ENCODE results near the gene RAI2.
"Not testable (repeated sequence)": the region's sequence is repeated elsewhere in the genome, so short reads cannot be mapped to it uniquely, and the experiment has no call there.

The RAI2 gene

DNA sequence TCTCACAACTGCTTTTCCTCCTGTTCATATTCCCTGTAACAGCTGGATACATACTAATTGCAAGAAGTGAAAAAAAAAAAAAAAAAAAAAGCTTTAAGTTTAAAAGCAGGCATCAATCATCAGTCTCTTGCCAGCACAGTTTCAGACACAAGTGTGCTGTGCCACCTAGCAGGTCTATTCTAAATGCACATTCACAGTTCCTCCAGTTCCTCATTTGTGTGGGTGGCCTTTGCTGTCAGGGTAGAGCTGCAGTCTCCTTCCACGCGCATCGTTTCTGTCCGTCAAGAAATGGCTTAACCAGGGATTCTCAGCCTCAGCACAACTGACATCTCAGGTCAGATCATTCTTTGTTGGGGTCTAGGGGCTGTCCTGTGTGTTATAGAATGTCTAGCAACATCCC, 62.2 kb downstream of the RAI2 start:
- no peak for DNase-seq (ENCODE audit: low read depth)
- no peak overlapping the region for H3K4me3 ChIP-seq (replicated peaks; ENCODE audit: low read depth, low read length)
- TF ChIP-seq, protein P1, sequence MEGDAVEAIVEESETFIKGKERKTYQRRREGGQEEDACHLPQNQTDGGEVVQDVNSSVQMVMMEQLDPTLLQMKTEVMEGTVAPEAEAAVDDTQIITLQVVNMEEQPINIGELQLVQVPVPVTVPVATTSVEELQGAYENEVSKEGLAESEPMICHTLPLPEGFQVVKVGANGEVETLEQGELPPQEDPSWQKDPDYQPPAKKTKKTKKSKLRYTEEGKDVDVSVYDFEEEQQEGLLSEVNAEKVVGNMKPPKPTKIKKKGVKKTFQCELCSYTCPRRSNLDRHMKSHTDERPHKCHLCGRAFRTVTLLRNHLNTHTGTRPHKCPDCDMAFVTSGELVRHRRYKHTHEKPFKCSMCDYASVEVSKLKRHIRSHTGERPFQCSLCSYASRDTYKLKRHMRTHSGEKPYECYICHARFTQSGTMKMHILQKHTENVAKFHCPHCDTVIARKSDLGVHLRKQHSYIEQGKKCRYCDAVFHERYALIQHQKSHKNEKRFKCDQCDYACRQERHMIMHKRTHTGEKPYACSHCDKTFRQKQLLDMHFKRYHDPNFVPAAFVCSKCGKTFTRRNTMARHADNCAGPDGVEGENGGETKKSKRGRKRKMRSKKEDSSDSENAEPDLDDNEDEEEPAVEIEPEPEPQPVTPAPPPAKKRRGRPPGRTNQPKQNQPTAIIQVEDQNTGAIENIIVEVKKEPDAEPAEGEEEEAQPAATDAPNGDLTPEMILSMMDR (IDR thresholded peaks at IDR 0.05; ENCODE audit: low read length, missing control alignments) = no peak

- no peak overlapping the region for H3K4me3 ChIP-seq (replicated peaks; ENCODE audit: low read depth, low read length)
- DNase-seq (ENCODE audit: low read depth) = no peak
- TF ChIP-seq, protein P1 (IDR thresholded peaks at IDR 0.05; ENCODE audit: low read length, missing control alignments) = no peak
These were observed 68.3 kb downstream of the RAI2 start for GRCh38 chrX:17792826-17793225.

DNA sequence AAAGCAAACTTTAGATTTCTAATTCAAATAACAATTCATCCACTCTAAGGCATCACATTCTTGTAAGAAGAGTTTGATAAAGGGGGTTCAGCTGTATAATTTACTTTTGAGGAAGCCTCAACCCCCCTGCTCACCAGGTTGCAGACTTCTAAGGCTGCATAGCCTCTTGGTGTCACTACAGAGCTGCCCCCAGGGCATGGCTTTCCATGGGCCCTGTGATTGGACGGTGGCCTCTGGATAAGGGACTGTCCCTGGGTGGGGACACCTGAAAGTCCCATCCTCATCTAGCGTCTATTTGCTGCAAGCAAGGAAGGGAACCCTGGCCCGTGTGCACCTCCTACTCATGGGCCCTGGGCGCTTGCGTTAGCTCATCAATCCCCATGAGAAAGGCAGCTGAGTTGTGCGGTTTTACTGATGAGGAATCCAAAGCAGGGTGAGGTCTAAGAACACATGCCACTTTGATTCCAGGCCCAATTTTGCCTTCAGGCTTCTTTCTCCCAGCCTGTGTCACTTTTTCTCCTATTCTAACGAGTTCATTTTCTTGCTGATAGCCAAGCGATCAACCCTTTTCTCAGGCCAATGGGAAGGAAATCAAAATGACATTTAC, 72.0 kb downstream of the RAI2 start:
- DNase-seq (ENCODE audit: low read depth) = no peak

DNA sequence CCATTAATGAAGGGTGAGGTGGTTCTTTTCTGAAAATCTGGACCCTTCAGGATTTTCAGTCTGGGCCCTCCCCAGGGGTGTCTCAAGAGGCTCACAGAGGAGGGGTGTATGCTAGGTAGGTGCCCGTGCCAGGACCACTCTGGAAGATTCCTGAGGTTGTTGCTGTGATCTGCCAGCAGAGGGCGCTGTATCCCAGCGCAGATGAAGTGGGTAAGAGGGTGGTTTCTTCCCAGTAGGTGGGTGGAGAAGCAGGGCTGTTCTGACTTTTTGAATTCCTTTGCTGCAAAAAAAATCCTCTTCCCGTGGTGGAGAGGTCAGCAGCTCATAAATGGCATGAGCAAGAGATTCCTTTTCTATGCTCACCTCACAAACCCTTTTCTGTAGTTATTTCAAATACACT, 72.7 kb downstream of the RAI2 start:
- H3K4me3 ChIP-seq (replicated peaks; ENCODE audit: low read depth, low read length) = no peak overlapping the region
- DNase-seq (ENCODE audit: low read depth) = peak; percentile 29
- TF ChIP-seq, protein P1 (IDR thresholded peaks at IDR 0.05; ENCODE audit: low read length, missing control alignments) = peak; percentile 55

More for the DNA sequence above, 72.0 kb downstream of the RAI2 start:
- TF ChIP-seq, protein P1 (IDR thresholded peaks at IDR 0.05; ENCODE audit: low read length, missing control alignments) = no peak
- H3K4me3 ChIP-seq (replicated peaks; ENCODE audit: low read depth, low read length) = no peak overlapping the region

DNA sequence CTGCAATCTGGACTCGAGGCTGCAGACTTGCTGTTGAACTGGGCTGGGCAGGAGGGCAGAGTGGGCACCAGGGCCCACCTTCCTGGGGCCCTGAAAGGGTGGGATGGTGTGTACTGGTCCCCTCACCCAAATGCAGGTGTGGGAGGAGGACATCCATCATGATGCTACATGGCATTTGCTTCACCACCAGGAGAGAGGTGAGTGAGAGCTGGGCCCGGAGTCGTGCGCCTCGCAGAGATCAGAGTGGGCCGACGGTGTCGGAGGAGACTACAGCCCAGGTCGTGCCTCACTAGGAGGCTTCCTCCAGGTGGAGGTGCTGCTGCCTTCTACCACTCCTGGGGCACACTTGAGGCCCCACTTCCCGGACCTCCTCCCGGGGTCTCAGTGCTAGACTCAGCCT, 73.5 kb downstream of the RAI2 start:
- no peak overlapping the region for H3K4me3 ChIP-seq (replicated peaks; ENCODE audit: low read depth, low read length)
- TF ChIP-seq, protein P1 (IDR thresholded peaks at IDR 0.05; ENCODE audit: low read length, missing control alignments) = no peak
- DNase-seq (ENCODE audit: low read depth) = no peak

DNA sequence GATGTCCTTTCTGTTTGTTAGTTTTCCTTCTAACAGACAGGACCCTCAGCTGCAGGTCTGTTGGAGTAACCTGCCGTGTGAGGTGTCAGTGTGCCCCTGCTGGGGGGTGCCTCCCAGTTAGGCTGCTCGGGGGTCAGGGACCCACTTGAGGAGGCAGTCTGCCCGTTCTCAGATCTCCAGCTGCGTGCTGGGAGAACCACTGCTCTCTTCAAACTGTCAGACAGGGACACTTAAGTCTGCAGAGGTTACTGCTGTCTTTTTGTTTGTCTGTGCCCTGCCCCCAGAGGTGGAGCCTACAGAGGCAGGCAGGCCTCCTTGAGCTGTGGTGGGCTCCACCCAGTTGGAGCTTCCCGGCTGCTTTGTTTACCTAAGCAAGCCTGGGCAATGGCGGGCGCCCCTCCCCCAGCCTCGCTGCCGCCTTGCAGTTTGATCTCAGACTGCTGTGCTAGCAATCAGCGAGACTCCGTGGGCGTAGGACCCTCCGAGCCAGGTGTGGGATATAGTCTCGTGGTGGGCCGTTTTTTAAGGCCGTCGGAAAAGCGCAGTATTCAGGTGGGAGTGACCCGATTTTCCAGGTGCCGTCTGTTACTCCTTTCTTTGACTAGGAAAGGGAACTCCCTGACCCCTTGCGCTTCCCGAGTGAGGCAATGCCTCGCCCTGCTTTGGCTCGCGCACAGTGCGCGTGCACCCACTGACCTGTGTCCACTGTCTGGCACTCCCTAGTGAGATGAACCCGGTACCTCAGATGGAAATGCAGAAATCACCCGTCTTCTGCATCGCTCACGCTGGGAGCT, 74.3 kb downstream of the RAI2 start:
- H3K4me3 ChIP-seq (replicated peaks; ENCODE audit: low read depth, low read length); DNase-seq (ENCODE audit: low read depth): not testable (repeated sequence)

GRCh38 chrX:17779434-17779833, 81.7 kb downstream of the RAI2 start:
- TF ChIP-seq, protein P1 (IDR thresholded peaks at IDR 0.05; ENCODE audit: low read length, missing control alignments) = no peak
- DNase-seq (ENCODE audit: low read depth) = no peak
- no peak overlapping the region for H3K4me3 ChIP-seq (replicated peaks; ENCODE audit: low read depth, low read length)
